ENCODE data around the gene FXYD3. TPM values are rescaled to one million over a fixed set of nuclear protein-coding genes. Genes with fewer than 3 reads are reported as not detected.

FXYD3 gene
- total and polyA plus RNA-seq, 4 donors: 130 to 467 (median 160) TPM

DNA sequence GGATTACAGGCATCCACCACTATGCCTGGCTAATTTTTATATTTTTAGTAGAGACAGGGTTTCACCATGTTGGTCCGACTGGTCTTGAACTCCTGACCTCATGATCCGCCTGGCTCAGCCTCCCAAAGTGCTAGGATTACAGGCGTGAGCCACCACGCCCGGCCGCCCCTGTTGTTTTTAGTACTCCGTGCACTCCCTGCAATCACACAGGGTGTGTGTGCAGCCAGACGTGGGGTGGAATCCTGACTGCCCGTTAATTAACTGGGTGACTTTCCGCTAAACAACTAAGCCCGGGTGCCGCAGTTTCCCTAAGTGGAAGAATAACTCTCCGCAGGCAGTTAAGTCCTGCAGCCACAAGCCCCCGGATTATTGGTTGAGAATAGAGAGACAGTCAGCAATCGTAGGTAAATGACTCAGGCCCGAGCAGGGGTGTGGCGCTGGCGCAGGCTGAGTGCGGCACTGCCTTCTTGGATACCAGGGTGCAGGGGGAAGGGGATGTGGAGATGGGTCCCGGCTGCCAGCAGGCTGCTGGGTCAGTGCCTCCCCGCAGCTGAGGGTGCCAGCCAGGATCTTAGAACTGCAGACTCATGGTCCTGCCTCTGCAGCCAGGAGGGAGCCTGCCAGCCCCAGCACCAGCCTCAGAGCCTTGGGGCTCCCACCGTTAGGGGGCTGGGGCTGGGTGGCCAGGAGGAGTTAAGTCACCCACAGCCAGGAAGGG lies 6.1 kb upstream of the FXYD3 start:
- Histone ChIP-seq H3K4me3 (no peak overlapping the region), H3K9me3 (ENCODE audit: control insufficient read depth in 4 of 4, insufficient read depth in 3 of 4, low read length in 3 of 4) (no peaks in the 10 kb centered on the region), H3K4me1 (ENCODE audit: control insufficient read depth in 5 of 5, insufficient read depth in 5 of 5, low read length in 5 of 5) (peaks cover 0 to 5% (median under 1%) of the 10 kb centered on the region in 5 donors), H3K36me3 (ENCODE audit: control insufficient read depth in 4 of 4, insufficient read depth in 4 of 4, low read length in 4 of 4) (no peaks in the 10 kb centered on the region), H3K27ac (ENCODE audit: low read depth in 1 of 2, low read length in 1 of 2) (no peak overlapping the region), H3K27me3 (ENCODE audit: control insufficient read depth in 3 of 3, insufficient read depth in 3 of 3, low read length in 2 of 3) (no peaks in the 10 kb centered on the region), H3K9ac (ENCODE audit: insufficient read depth in 1 of 2, low read length in 2 of 2) (no peak overlapping the region)
- WGBS, 2 donors: 76 to 82% methylated on average over 22 of the region's 22 CpGs
- TF ChIP-seq, protein P1, sequence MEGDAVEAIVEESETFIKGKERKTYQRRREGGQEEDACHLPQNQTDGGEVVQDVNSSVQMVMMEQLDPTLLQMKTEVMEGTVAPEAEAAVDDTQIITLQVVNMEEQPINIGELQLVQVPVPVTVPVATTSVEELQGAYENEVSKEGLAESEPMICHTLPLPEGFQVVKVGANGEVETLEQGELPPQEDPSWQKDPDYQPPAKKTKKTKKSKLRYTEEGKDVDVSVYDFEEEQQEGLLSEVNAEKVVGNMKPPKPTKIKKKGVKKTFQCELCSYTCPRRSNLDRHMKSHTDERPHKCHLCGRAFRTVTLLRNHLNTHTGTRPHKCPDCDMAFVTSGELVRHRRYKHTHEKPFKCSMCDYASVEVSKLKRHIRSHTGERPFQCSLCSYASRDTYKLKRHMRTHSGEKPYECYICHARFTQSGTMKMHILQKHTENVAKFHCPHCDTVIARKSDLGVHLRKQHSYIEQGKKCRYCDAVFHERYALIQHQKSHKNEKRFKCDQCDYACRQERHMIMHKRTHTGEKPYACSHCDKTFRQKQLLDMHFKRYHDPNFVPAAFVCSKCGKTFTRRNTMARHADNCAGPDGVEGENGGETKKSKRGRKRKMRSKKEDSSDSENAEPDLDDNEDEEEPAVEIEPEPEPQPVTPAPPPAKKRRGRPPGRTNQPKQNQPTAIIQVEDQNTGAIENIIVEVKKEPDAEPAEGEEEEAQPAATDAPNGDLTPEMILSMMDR (IDR thresholded peaks at IDR 0.05; ENCODE audit: control extremely low read depth, extremely low read depth): no peak
- DNase-seq: no peak
- no peak for ATAC-seq (ENCODE audit: insufficient read depth, low FRiP score)

GRCh38 chr19:35110974-35111373 lies 4.6 kb upstream of the FXYD3 start:
- H3K27ac ChIP-seq (ENCODE audit: low read depth in 1 of 2, low read length in 1 of 2): no peak overlapping the region

GRCh38 chr19:35112995-35113688 lies 2.5 kb upstream of the FXYD3 start:
- no peaks in the 10 kb centered on the region for H3K9me3 ChIP-seq (ENCODE audit: control insufficient read depth in 4 of 4, insufficient read depth in 3 of 4, low read length in 3 of 4)
- peaks cover 0 to 13% (median 3%) of the 10 kb centered on the region in 5 donors for H3K4me1 ChIP-seq (ENCODE audit: control insufficient read depth in 5 of 5, insufficient read depth in 5 of 5, low read length in 5 of 5)
- no peak overlapping the region for H3K9ac ChIP-seq (ENCODE audit: insufficient read depth in 1 of 2, low read length in 2 of 2)
- H3K36me3 ChIP-seq (ENCODE audit: control insufficient read depth in 4 of 4, insufficient read depth in 4 of 4, low read length in 4 of 4): no peaks in the 10 kb centered on the region
- no peak for DNase-seq
- no peak overlapping the region for H3K27ac ChIP-seq (ENCODE audit: low read depth in 1 of 2, low read length in 1 of 2)
- TF ChIP-seq, protein P1 (IDR thresholded peaks at IDR 0.05; ENCODE audit: control extremely low read depth, extremely low read depth): no peak
- no peak for ATAC-seq (ENCODE audit: insufficient read depth, low FRiP score)
- WGBS, 2 donors: 90% methylated on average over 15 of the region's 15 CpGs
- no peaks in the 10 kb centered on the region for H3K27me3 ChIP-seq (ENCODE audit: control insufficient read depth in 3 of 3, insufficient read depth in 3 of 3, low read length in 2 of 3)
- H3K4me3 ChIP-seq: no peak overlapping the region

More at GRCh38 chr19:35110974-35111373, 4.6 kb upstream of the FXYD3 start:
- Histone ChIP-seq H3K27me3 (ENCODE audit: control insufficient read depth in 3 of 3, insufficient read depth in 3 of 3, low read length in 2 of 3) (no peaks in the 10 kb centered on the region), H3K4me3 (no peak overlapping the region), H3K36me3 (ENCODE audit: control insufficient read depth in 4 of 4, insufficient read depth in 4 of 4, low read length in 4 of 4) (no peaks in the 10 kb centered on the region), H3K4me1 (ENCODE audit: control insufficient read depth in 5 of 5, insufficient read depth in 5 of 5, low read length in 5 of 5) (peaks cover 0 to 13% (median 4%) of the 10 kb centered on the region in 5 donors), H3K9ac (ENCODE audit: insufficient read depth in 1 of 2, low read length in 2 of 2) (no peak overlapping the region), H3K9me3 (ENCODE audit: control insufficient read depth in 4 of 4, insufficient read depth in 3 of 4, low read length in 3 of 4) (no peaks in the 10 kb centered on the region)
- TF ChIP-seq, protein P1 (IDR thresholded peaks at IDR 0.05; ENCODE audit: control extremely low read depth, extremely low read depth): no peak
- WGBS, 2 donors: 58% methylated on average over 9 of the region's 9 CpGs
- ATAC-seq (ENCODE audit: insufficient read depth, low FRiP score) (no peak), DNase-seq (no peak)
